ENCODE measurements around the gene MAML3. TPM values are rescaled to one million over a fixed set of nuclear protein-coding genes. Genes with fewer than 3 reads are reported as not detected.

Gene MAML3
- total and polyA plus RNA-seq, 2 of the 13 experiments (the other 11 are each of a cell fraction or from before 2014, with no cell fraction given), result 0.05 to 0.13 TPM

DNA sequence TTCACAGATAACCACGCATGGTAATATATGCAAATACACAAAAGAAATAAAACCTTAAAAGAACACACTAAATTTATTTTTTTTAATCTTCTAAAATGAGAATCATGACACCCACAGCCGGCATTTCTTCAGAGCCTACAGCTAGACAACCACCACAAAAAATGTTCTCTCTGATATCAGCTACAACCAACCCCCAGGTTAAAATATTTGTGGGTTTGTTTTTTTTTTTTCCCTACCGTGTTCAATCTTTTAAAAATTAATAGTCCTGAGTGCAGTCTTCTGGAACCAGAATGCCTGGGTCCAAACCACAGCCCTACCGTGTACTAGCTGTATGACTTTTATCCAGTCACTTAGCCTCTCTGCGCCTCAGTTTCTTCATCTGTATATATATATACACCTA, 36.0 kb downstream of the MAML3 start:
- no peak overlapping the region for H2AFZ ChIP-seq (ENCODE audit: low read length)
- ATAC-seq, result no peak
- H3K27me3 ChIP-seq (ENCODE audit: control insufficient read depth in 1 of 2, insufficient read depth in 2 of 2, low read length in 2 of 2), result no peaks in the 10 kb centered on the region; a peak in 1 of 5 replicates
- H3K4me2 ChIP-seq (ENCODE audit: low read depth, low read length), result no peak overlapping the region
- no peak for FAIRE-seq
- CTCF ChIA-PET (ENCODE audit: low intra/inter-chr PET ratio, low total read pairs), result no interaction called here
- in situ Hi-C loops (cut with HindIII; ENCODE audit: extremely low pct_ligation_motif_present, low pct_unique_long_range_greater_than_20kb) (no loop called here), intact Hi-C loops (cut with micrococcal nuclease; ENCODE audit: unreplicated experiment) (no loop called here)
- no peaks in the 10 kb centered on the region for H3K4me1 ChIP-seq (ENCODE audit: insufficient read depth, low read length)
- no peak overlapping the region for H3K9ac ChIP-seq (ENCODE audit: insufficient read depth, low read depth, low read length)
- POLR2A ChIA-PET, result no interaction called here
- WGBS (ENCODE audit: low lambda C conversion rate), result 19% methylated on average over 5 of the region's 5 CpGs
- no peak for DNase-seq (ENCODE audit: low spot score)
- BruUV-seq (replicated peaks), result no TSS peak
- no peaks in the 10 kb centered on the region for H3K9me3 ChIP-seq (ENCODE audit: low read length)
- no peak overlapping the region for H3K27ac ChIP-seq (ENCODE audit: extremely low read length, insufficient read depth, low read length)
- no peaks in the 10 kb centered on the region for H4K20me1 ChIP-seq (ENCODE audit: insufficient read depth, low read length)
- H3K4me3 ChIP-seq (replicated peaks in 1 of 3; ENCODE audit: insufficient read depth in 1 of 3, low read depth in 2 of 3, low read length in 3 of 3), result no peak overlapping the region
- no peaks in the 10 kb centered on the region for H3K36me3 ChIP-seq (replicated peaks in 1 of 2; ENCODE audit: control insufficient read depth in 1 of 2, insufficient read depth in 2 of 2, low read length in 2 of 2)
- TF ChIP-seq KMT2B (CRISPR knock-in tag; IDR thresholded peaks at IDR 0.05) (no peak), ZBTB7A (CRISPR knock-in tag; IDR thresholded peaks at IDR 0.05) (no peak), ZIK1 (CRISPR knock-in tag; IDR thresholded peaks at IDR 0.05; ENCODE audit: borderline replicate concordance, low read depth) (no peak), ZNF225 (CRISPR knock-in tag; IDR thresholded peaks at IDR 0.05) (no peak)
- TF ChIP-seq, protein P1, sequence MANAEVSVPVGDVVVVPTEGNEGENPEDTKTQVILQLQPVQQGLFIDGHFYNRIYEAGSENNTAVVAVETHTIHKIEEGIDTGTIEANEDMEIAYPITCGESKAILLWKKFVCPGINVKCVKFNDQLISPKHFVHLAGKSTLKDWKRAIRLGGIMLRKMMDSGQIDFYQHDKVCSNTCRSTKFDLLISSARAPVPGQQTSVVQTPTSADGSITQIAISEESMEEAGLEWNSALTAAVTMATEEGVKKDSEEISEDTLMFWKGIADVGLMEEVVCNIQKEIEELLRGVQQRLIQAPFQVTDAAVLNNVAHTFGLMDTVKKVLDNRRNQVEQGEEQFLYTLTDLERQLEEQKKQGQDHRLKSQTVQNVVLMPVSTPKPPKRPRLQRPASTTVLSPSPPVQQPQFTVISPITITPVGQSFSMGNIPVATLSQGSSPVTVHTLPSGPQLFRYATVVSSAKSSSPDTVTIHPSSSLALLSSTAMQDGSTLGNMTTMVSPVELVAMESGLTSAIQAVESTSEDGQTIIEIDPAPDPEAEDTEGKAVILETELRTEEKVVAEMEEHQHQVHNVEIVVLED (CRISPR knock-in tag; IDR thresholded peaks at IDR 0.05; ENCODE audit: borderline replicate concordance), result no peak
- no peaks in the 10 kb centered on the region for H3K79me2 ChIP-seq (ENCODE audit: insufficient read depth, low read length)

DNA sequence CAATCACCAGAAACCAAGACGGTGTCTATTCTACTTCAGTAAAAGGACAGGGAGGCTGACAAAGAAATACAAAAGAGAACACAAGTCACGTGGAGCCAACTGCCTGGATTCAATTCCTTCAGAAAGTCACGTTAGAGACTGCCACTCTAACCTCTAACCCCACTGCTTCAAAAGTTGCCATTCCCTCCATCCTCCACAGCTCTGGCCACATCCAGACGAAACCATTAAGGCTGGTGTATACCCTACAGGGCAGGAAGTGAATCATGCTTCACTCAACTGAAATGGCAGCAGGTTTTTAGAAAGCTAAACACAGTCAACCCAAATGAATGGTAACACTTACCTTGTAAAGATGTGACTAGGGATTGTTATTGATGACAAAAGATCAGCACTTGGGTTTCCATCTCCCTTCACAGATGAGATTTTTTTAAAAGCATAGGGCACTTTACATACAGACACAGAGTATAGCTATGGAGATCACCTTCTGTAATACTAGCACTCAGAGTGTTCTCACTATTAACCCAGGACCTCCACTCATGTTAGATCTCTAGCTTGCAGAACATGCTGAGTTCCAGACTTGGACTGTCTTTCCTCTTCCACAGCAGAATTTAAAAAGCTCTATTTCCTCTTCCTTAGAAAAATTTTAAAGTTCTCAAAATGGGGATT, 37.4 kb downstream of the MAML3 start:
- ATAC-seq (no peak), DNase-seq (ENCODE audit: low spot score) (no peak), FAIRE-seq (no peak)
- H3K36me3 ChIP-seq (replicated peaks in 1 of 2; ENCODE audit: control insufficient read depth in 1 of 2, insufficient read depth in 2 of 2, low read length in 2 of 2), result no peaks in the 10 kb centered on the region
- H2AFZ ChIP-seq (ENCODE audit: low read length), result no peak overlapping the region
- BruUV-seq (replicated peaks), result no TSS peak
- intact Hi-C loops (cut with micrococcal nuclease; ENCODE audit: unreplicated experiment), result no loop called here
- H3K9ac ChIP-seq (ENCODE audit: insufficient read depth, low read depth, low read length), result no peak overlapping the region
- POLR2A ChIA-PET, result no interaction called here
- no peaks in the 10 kb centered on the region; a peak in 1 of 5 replicates for H3K27me3 ChIP-seq (ENCODE audit: control insufficient read depth in 1 of 2, insufficient read depth in 2 of 2, low read length in 2 of 2)
- H3K4me2 ChIP-seq (ENCODE audit: low read depth, low read length), result no peak overlapping the region
- no peak overlapping the region for H3K4me3 ChIP-seq (replicated peaks in 1 of 3; ENCODE audit: insufficient read depth in 1 of 3, low read depth in 2 of 3, low read length in 3 of 3)
- H3K4me1 ChIP-seq (ENCODE audit: insufficient read depth, low read length), result no peaks in the 10 kb centered on the region
- no peaks in the 10 kb centered on the region for H3K9me3 ChIP-seq (ENCODE audit: low read length)
- 32% methylated on average over 4 of the region's 4 CpGs for WGBS (ENCODE audit: low lambda C conversion rate)
- CTCF ChIA-PET (ENCODE audit: low intra/inter-chr PET ratio, low total read pairs), result no interaction called here
- TF ChIP-seq ZNF841 (CRISPR knock-in tag; IDR thresholded peaks at IDR 0.05; ENCODE audit: borderline replicate concordance) (no peak), ZNF343 (CRISPR knock-in tag; IDR thresholded peaks at IDR 0.05) (no peak), KDM2A (CRISPR knock-in tag; IDR thresholded peaks at IDR 0.05; ENCODE audit: borderline replicate concordance, low read depth) (no peak), TEAD2 (CRISPR knock-in tag; IDR thresholded peaks at IDR 0.05) (no peak), IRX3 (CRISPR knock-in tag; IDR thresholded peaks at IDR 0.05; ENCODE audit: borderline replicate concordance, low read depth) (no peak), ZSCAN29 (CRISPR knock-in tag; conservative IDR thresholded peaks at IDR 0.05) (no peak)
- TF ChIP-seq, protein P2, sequence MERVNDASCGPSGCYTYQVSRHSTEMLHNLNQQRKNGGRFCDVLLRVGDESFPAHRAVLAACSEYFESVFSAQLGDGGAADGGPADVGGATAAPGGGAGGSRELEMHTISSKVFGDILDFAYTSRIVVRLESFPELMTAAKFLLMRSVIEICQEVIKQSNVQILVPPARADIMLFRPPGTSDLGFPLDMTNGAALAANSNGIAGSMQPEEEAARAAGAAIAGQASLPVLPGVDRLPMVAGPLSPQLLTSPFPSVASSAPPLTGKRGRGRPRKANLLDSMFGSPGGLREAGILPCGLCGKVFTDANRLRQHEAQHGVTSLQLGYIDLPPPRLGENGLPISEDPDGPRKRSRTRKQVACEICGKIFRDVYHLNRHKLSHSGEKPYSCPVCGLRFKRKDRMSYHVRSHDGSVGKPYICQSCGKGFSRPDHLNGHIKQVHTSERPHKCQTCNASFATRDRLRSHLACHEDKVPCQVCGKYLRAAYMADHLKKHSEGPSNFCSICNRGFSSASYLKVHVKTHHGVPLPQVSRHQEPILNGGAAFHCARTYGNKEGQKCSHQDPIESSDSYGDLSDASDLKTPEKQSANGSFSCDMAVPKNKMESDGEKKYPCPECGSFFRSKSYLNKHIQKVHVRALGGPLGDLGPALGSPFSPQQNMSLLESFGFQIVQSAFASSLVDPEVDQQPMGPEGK (CRISPR knock-in tag; IDR thresholded peaks at IDR 0.05), result no peak
- H3K79me2 ChIP-seq (ENCODE audit: insufficient read depth, low read length), result no peaks in the 10 kb centered on the region
- no peak overlapping the region for H3K27ac ChIP-seq (ENCODE audit: extremely low read length, insufficient read depth, low read length)
- in situ Hi-C loops (cut with HindIII; ENCODE audit: extremely low pct_ligation_motif_present, low pct_unique_long_range_greater_than_20kb), result no loop called here
- no peaks in the 10 kb centered on the region for H4K20me1 ChIP-seq (ENCODE audit: insufficient read depth, low read length)

All from HepG2 (cell line).